GM12865 (cell line): ENCODE results near the gene PAX1.

ENCODE experiments used
- DNase-seq: peaks from one replicate; pipeline ENCODE4 v3.0.0; 2010; ENCODE audit warnings: low read depth
- H3K4me3 ChIP-seq: 2 replicates; pipeline ENCODE4 v1.5.1; 2011; ENCODE audit warnings: mild to moderate bottlenecking, low read depth, low read length, control low read depth
- TF ChIP-seq, protein P1 (sequence below): IDR thresholded peaks from 2 replicates; pipeline ENCODE4 v1.5.1; 2011; ENCODE audit warnings: low read length, control low read depth, low read depth, inconsistent platforms; ENCODE audit not compliant: insufficient read depth; ENCODE audit errors: missing control alignments

Gene PAX1

DNA sequence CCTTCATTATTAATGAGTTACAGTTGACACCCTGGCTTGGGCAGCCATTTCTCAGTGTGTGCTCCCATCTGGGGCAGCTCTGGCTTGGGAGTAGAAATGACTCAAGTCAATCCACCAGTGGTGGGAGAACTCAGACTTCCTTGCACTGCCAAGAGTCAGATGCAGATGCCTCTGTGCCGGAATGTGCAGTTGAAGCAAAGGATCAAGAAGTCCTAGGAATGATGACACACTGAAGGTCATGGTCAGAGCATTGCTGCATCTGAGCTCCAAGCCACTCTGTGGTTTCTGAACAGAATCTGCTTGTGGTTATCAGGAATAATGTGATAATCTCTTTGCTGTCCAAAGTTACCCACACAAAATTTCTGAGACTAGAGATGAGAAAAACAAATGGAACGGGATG, 19.5 kb upstream of the PAX1 start:
- DNase-seq = no peak
- TF ChIP-seq, protein P1, sequence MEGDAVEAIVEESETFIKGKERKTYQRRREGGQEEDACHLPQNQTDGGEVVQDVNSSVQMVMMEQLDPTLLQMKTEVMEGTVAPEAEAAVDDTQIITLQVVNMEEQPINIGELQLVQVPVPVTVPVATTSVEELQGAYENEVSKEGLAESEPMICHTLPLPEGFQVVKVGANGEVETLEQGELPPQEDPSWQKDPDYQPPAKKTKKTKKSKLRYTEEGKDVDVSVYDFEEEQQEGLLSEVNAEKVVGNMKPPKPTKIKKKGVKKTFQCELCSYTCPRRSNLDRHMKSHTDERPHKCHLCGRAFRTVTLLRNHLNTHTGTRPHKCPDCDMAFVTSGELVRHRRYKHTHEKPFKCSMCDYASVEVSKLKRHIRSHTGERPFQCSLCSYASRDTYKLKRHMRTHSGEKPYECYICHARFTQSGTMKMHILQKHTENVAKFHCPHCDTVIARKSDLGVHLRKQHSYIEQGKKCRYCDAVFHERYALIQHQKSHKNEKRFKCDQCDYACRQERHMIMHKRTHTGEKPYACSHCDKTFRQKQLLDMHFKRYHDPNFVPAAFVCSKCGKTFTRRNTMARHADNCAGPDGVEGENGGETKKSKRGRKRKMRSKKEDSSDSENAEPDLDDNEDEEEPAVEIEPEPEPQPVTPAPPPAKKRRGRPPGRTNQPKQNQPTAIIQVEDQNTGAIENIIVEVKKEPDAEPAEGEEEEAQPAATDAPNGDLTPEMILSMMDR = no peak
- no peak overlapping the region for H3K4me3 ChIP-seq

DNA sequence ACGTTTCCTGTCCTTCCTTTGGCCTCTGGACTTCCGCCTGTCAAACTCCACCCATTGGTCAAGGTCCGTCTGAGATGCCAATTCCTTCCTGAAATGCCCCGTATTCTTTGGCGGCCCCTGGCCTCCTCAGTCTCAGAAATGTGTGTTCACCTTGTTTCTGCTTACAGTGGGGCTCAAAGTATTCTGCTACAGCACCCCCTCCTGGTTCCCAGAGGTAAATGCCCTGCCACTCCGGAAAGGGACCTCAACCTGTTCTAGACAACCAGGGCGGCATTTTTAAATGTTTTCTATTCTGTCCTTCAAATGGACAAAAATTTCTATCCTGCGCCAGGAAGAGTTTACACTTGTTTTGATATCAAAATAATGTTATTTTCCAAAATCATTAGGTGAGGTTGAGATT, 12.1 kb upstream of the PAX1 start:
- no peak overlapping the region for H3K4me3 ChIP-seq
- TF ChIP-seq, protein P1 = peak; percentile 53
- peak; percentile 23 for DNase-seq

DNA sequence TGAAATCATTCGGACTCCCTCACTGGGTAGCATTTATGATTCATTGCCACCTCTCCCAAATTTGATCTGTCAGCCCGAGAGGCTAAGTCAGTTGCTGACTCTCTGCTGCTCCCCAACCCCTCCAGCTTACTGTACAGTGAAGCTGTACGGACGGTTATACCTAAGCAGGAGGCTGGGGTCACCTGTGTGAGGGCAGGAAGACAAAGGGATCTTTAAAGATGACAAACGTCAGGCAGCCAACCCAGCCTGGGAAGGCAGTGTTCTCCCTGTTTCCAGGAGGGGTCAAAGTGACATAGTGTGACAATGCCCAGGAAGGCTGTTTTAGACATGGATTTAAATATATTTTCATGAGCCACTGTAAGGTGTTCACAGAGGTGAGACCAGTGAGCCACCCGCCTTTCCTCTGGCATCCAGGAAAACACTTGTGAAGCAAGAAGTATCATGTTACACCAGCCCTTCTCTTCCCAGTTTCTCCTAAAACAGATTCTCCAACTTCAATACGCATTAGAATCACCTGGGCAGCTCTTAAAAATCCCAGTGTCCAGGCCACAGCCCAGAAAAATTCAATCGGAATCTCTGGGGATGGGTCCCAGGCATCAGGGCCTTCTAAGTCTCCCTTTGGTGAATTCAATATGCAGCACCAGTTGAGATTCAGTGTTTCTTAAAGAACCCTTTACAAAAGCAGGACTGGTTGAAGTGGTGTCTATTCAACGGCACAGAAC, 6.8 kb upstream of the PAX1 start:
- no peak for DNase-seq
- H3K4me3 ChIP-seq = no peak overlapping the region
- TF ChIP-seq, protein P1 = no peak

DNA sequence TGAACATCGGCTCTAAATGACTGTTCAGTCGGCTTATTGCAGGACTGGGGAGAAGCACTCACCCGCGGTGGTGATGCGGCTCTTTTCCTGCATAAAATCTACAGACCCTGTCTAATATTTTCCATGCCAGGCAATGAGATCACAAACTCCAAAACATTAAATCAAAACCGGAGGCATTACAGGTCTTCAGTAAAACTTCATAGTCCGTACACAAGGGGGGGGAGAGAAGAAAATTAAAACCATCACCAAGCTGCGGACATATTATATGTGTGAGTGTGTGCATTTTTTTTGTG, 6.3 kb upstream of the PAX1 start:
- no peak overlapping the region for H3K4me3 ChIP-seq
- DNase-seq = no peak
- TF ChIP-seq, protein P1 = no peak

DNA sequence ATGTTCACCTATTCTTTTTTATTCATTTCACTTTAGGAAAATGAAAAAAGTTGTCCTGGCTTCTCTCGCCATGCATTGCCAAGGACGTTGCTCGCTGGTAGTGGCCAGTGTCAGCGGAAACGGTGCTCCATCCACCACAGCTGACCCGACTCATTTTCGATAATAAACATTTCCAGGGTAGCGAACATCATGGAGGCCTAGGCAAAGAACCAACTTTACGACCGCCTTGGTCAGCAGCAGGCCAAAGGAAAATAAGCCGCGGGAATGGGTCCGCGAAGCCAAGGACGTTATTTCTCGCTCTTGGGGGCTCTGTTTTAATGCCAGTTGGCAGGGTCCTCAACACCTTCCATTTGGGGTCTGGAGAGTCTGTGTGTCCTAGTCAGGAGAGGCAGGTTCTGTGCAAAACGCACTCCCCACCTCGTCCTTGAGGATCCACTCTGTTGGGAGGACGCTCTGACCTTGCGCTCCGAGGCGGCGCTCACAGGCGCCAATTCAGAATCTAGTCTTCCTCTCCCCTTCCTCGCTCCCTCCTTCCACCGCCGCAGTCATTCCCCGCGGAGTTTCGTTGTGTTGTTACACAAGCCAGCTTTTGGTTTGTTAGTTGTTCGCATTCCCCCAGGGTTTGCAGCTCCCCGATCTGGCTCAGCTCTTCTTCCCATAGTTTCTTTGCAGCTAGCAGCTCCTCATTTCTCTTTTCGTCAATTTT, 4.1 kb upstream of the PAX1 start:
- TF ChIP-seq, protein P1 = no peak

DNA sequence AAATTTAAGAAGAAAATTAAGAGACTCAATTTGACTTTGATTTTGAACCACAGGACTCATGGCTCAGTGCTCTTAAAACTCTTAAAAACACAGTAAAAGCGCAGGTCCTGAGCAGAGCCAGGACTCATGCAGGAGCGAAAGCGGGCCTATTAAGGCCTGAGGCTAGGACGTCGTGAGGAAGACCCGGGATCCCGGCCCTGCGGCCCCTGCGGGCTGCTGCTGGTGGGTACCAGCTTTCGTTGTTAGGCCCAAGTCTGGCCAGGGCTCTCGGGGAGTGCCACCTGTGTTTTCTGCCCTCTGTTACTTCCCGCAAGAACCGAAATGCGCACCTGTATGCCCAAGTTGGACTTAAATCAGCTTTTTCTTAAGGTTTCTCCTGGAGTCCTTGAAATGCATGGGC, 3.4 kb upstream of the PAX1 start:
- no peak overlapping the region for H3K4me3 ChIP-seq
- DNase-seq = no peak
- TF ChIP-seq, protein P1 = no peak

More for the DNA sequence above, 4.1 kb upstream of the PAX1 start:
- no peak overlapping the region for H3K4me3 ChIP-seq
- DNase-seq = no peak
